ENCODE measurements around the gene ARFGAP1. TPM values are rescaled to one million over a fixed set of nuclear protein-coding genes. Genes with fewer than 3 reads are reported as not detected.

Gene ARFGAP1
- 57.3 to 98.5 TPM (median 82.3 TPM) in 5 replicates for total RNA-seq (2022; extraction: Qiagen RNA extraction; ENCODE audit: low read depth)

DNA sequence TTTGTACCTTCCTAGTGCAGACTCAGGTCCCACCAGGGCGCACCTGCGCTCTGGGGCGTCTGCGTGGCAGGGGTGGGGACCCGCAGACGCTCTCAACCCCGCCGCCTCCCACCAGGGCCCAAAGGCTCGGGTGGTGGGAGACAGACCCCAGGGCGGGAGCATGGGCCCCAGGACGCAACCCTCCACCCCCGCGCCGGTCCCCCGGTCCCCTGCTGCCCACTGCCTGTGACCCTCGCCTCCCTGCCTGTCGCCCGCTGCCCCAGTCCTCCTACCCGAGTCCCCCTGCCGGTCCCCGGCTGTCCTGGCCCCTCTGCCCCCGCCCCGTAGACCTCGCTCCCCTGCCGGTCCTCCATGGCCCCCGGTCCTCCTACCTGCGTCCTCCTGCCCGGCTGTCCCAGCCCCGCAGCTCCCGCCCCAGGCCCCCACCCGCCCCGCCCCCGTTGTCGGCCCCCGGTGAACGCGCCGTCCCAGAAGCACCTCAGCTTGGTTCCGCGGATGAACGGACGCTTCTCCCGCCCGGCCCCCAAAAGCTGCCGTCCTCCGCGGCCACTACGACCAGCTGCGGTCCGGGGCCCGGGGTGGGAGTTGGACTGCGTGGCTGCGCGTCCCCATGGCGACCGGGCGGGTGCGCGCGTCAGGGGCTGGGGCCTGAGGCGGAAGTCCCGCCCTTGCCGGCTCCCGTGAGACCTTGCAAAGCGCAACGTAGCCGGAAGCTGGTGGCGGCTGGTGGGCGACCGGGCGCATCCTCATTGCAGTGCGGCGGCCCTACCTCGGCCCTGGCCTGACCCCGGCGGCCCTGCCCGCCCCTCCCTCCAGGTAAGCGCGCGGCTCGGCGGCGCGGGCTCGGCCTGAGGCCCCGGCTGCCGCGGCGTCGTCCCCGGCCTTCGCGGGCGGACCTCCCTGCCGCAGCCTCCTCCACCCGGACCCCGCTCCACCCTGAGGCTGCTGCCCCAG is at the start of gene ARFGAP1:
Gene ARFGAP1 (plus strand): TSS at position 709 of the 954 bp plus-strand sequence. CDS start 2,768 bp downstream, outside the sequence.

DNA sequence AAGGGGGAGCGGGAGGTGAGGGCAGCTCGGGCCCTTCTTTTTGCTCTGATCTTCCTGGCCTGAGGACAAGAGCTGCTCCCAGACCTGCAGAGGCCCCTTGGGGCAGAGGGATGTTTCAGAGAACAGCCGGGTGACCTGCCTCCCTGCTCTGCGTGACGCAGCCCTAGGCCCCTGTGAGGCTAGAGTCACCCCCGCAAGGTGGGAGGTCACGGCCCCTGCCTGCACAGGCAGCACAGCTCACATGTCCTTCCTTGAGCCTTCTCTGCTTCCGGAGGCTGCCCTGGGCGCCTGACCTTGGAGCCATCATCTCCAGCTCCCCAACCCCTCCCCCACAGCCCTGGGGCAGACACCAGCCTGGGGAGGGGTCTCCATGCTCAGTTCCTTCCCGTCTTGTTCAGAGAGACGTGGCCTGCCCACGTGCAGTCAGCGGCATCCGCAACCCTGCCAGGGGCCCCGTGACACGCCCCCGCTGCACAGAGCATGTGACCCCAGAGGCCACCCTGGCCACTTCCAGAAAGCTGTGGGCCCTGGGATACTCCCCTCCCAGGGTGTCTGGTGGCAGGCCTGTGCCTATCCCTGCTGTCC is 37.1 kb upstream of the ARFGAP1 start, which contains the start of gene BIRC7:
Gene BIRC7 (plus strand): TSS at position 507 of the 585 bp plus-strand sequence. CDS start 192 bp downstream, outside the sequence.

DNA sequence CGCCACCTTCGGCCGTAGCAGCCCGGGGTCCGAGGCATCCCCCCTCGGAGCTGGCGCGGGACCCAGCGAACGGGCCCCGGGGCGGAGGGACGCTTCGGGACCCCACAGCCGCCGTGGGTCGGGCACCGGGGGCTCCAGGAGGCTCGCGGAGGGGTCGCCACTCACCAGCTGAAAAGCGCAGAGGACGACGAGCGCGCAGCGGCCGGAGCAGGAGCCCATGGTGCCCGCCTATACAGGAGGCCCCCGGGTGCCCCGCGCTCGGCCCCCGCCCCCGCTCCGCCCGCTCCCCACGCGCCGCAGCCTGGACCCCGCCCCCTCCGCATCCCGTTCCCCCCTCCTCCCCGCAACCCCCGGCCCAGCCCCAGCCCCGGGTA is 18.4 kb upstream of the ARFGAP1 start, which contains the start of gene NKAIN4:
Gene NKAIN4 (minus strand): TSS at position 232 of the 374 bp plus-strand sequence. CDS start 13 bp downstream, at position 219.

DNA sequence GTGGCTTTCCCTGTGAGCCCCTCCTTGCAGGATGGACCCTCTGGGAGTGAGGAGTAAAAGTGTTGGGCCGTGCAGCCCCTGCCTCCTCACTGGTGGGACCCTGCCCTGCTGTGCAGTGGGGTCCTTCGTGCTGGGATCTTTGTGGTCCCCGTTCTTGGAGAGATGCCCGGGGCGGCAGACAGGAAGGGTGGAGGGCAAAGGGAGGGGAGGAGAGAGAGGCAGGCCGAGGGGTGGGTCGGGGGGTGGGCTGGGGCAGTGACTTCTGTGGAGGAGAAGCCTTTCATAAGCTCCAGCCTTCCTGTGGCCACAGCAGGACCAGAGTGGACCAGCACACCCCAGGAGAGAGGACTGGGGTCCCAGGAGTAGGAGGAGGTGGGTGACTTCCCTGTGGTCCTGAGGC is 20.3 kb downstream of the ARFGAP1 start, which contains the start of gene COL20A1:
Gene COL20A1 (plus strand): TSS at position 283 of the 400 bp plus-strand sequence. CDS start 1,922 bp downstream, outside the sequence.

Other genes starting within 250 kb of the ARFGAP1 start
- gene YTHDF1, start 56.7 kb upstream of the ARFGAP1 start, total RNA-seq (2022; extraction: Qiagen RNA extraction; ENCODE audit: low read depth) = 52.1 to 59.5 TPM (median 56.3 TPM) in 5 replicates
- 2.3 to 3.7 TPM (median 3.4 TPM) in 5 replicates for gene BIRC7, start 36.9 kb upstream of the ARFGAP1 start, total RNA-seq (2022; extraction: Qiagen RNA extraction; ENCODE audit: low read depth)
- 5.9 to 9.6 TPM (median 6.4 TPM) in 5 replicates for gene NKAIN4, start 18.4 kb upstream of the ARFGAP1 start, total RNA-seq (2022; extraction: Qiagen RNA extraction; ENCODE audit: low read depth)
- 0.69 to 1.8 TPM (median 0.79 TPM) in 5 replicates for gene COL20A1, start 20.4 kb downstream of the ARFGAP1 start, total RNA-seq (2022; extraction: Qiagen RNA extraction; ENCODE audit: low read depth)
- gene CHRNA4, start 88.5 kb downstream of the ARFGAP1 start, total RNA-seq (2022; extraction: Qiagen RNA extraction; ENCODE audit: low read depth) = 0.15 to 0.37 TPM (median 0.22 TPM) in 5 replicates
- 0.49 to 1.3 TPM (median 0.60 TPM) in 5 replicates for gene KCNQ2, start 199.8 kb downstream of the ARFGAP1 start, total RNA-seq (2022; extraction: Qiagen RNA extraction; ENCODE audit: low read depth)
- gene EEF1A2, start 226.3 kb downstream of the ARFGAP1 start, total RNA-seq (2022; extraction: Qiagen RNA extraction; ENCODE audit: low read depth) = 134 to 157 TPM (median 155 TPM) in 5 replicates
- 281 to 345 TPM (median 335 TPM) in 5 replicates for gene PPDPF, start 248.0 kb downstream of the ARFGAP1 start, total RNA-seq (2022; extraction: Qiagen RNA extraction; ENCODE audit: low read depth)